ENCODE measurements around the gene CLEC18A. TPM values are rescaled to one million over a fixed set of nuclear protein-coding genes. Genes with fewer than 3 reads are reported as not detected.

Gene CLEC18A
- total and polyA plus RNA-seq, 2 donors (not counting 1 experiment from before 2014, with no cell fraction given) = 0.07 to 0.33 TPM

- no peaks in the 10 kb centered on the region for H3K9me3 ChIP-seq (ENCODE audit: control insufficient read depth, insufficient read depth, low read depth, low read length)
- no peak overlapping the region for H3K27ac ChIP-seq (ENCODE audit: insufficient read depth, low read length)
- H4K20me1 ChIP-seq (ENCODE audit: control insufficient read depth, extremely low read depth, insufficient read depth, low read length) = no peaks in the 10 kb centered on the region
- TF ChIP-seq EZH2 (IDR thresholded peaks at IDR 0.05; ENCODE audit: low read length, missing control alignments) (no peak), CTCF (conservative IDR thresholded peaks at IDR 0.05 in 1 of 2, IDR thresholded peaks at IDR 0.05 in 1 of 2; ENCODE audit: low read depth in 1 of 2, low read length in 2 of 2) (no peak)
- peaks cover 35% of the 10 kb centered on the region for H3K36me3 ChIP-seq (ENCODE audit: control insufficient read depth, insufficient read depth, low read length)
- no peaks in the 10 kb centered on the region for H3K4me1 ChIP-seq (ENCODE audit: control insufficient read depth, extremely low read depth, insufficient read depth, low read length)
- no peak overlapping the region for H3K9ac ChIP-seq (ENCODE audit: insufficient read depth, low read length)
- no peak overlapping the region for H3K4me3 ChIP-seq (replicated peaks in 1 of 4; ENCODE audit: control extremely low read depth in 1 of 4, insufficient read depth in 1 of 4, low read depth in 3 of 4, low read length in 4 of 4)
- peak in 1 of 2 donors; percentile 78 for DNase-seq (ENCODE audit: low read depth in 2 of 2)
- no peak overlapping the region for H3K4me2 ChIP-seq (ENCODE audit: extremely low read depth, insufficient read depth, low read length)
- H3K27me3 ChIP-seq (ENCODE audit: control insufficient read depth, insufficient read depth, low read length) = no peaks in the 10 kb centered on the region
- H3K79me2 ChIP-seq (ENCODE audit: control insufficient read depth, insufficient read depth, low read length) = no peaks in the 10 kb centered on the region
- H2AFZ ChIP-seq (ENCODE audit: low read length) = no peak overlapping the region
Measured at GRCh38 chr16:69935278-69935711, 15.8 kb upstream of the CLEC18A start.

GRCh38 chr16:69935740-69936139 lies 15.4 kb upstream of the CLEC18A start:
- Histone ChIP-seq H3K27me3 (ENCODE audit: control insufficient read depth, insufficient read depth, low read length) (no peaks in the 10 kb centered on the region), H3K79me2 (ENCODE audit: control insufficient read depth, insufficient read depth, low read length) (no peaks in the 10 kb centered on the region), H3K27ac (ENCODE audit: insufficient read depth, low read length) (no peak overlapping the region), H3K4me1 (ENCODE audit: control insufficient read depth, extremely low read depth, insufficient read depth, low read length) (no peaks in the 10 kb centered on the region), H3K9me3 (ENCODE audit: control insufficient read depth, insufficient read depth, low read depth, low read length) (no peaks in the 10 kb centered on the region), H3K4me3 (replicated peaks in 1 of 4; ENCODE audit: control extremely low read depth in 1 of 4, insufficient read depth in 1 of 4, low read depth in 3 of 4, low read length in 4 of 4) (no peak overlapping the region), H4K20me1 (ENCODE audit: control insufficient read depth, extremely low read depth, insufficient read depth, low read length) (no peaks in the 10 kb centered on the region), H2AFZ (ENCODE audit: low read length) (no peak overlapping the region), H3K36me3 (ENCODE audit: control insufficient read depth, insufficient read depth, low read length) (peaks cover 36% of the 10 kb centered on the region), H3K9ac (ENCODE audit: insufficient read depth, low read length) (no peak overlapping the region), H3K4me2 (ENCODE audit: extremely low read depth, insufficient read depth, low read length) (no peak overlapping the region)
- TF ChIP-seq EZH2 (IDR thresholded peaks at IDR 0.05; ENCODE audit: low read length, missing control alignments) = no peak
- TF ChIP-seq CTCF (conservative IDR thresholded peaks at IDR 0.05 in 1 of 2, IDR thresholded peaks at IDR 0.05 in 1 of 2; ENCODE audit: low read depth in 1 of 2, low read length in 2 of 2) = no peak
- DNase-seq (ENCODE audit: low read depth in 2 of 2) = no peak

GRCh38 chr16:69936252-69936651 lies 14.9 kb upstream of the CLEC18A start:
- H3K9me3 ChIP-seq (ENCODE audit: control insufficient read depth, insufficient read depth, low read depth, low read length) = no peaks in the 10 kb centered on the region
- no peak overlapping the region for H2AFZ ChIP-seq (ENCODE audit: low read length)
- H3K4me2 ChIP-seq (ENCODE audit: extremely low read depth, insufficient read depth, low read length) = no peak overlapping the region
- H3K79me2 ChIP-seq (ENCODE audit: control insufficient read depth, insufficient read depth, low read length) = no peaks in the 10 kb centered on the region
- H3K4me3 ChIP-seq (replicated peaks in 1 of 4; ENCODE audit: control extremely low read depth in 1 of 4, insufficient read depth in 1 of 4, low read depth in 3 of 4, low read length in 4 of 4) = no peak overlapping the region
- H3K9ac ChIP-seq (ENCODE audit: insufficient read depth, low read length) = no peak overlapping the region
- H4K20me1 ChIP-seq (ENCODE audit: control insufficient read depth, extremely low read depth, insufficient read depth, low read length) = no peaks in the 10 kb centered on the region
- H3K27ac ChIP-seq (ENCODE audit: insufficient read depth, low read length) = no peak overlapping the region
- TF ChIP-seq EZH2 (IDR thresholded peaks at IDR 0.05; ENCODE audit: low read length, missing control alignments) (no peak), CTCF (conservative IDR thresholded peaks at IDR 0.05 in 1 of 2, IDR thresholded peaks at IDR 0.05 in 1 of 2; ENCODE audit: low read depth in 1 of 2, low read length in 2 of 2) (no peak)
- no peaks in the 10 kb centered on the region for H3K27me3 ChIP-seq (ENCODE audit: control insufficient read depth, insufficient read depth, low read length)
- no peaks in the 10 kb centered on the region for H3K4me1 ChIP-seq (ENCODE audit: control insufficient read depth, extremely low read depth, insufficient read depth, low read length)
- H3K36me3 ChIP-seq (ENCODE audit: control insufficient read depth, insufficient read depth, low read length) = peaks cover 36% of the 10 kb centered on the region
- DNase-seq (ENCODE audit: low read depth in 2 of 2) = no peak
